MV-4-11 (cell line): ENCODE measurements around the gene ANKH.
A peak's percentile ranks its signal among the peaks of the same experiment; 100 is the strongest.

Experiments
- DNase-seq: peaks from one replicate; lab custom pipeline; 2025; lab: John Stamatoyannopoulos, UW

The ANKH gene

GRCh38 chr5:14713476-14714390, 157.8 kb downstream of the ANKH start:
- peak; percentile 9 for DNase-seq

- no peak for DNase-seq
Observed at GRCh38 chr5:14712666-14713065, 158.9 kb downstream of the ANKH start.

- no peak for DNase-seq
Observed at GRCh38 chr5:14712131-14712530, 159.4 kb downstream of the ANKH start.

GRCh38 chr5:14710313-14710994, 161.1 kb downstream of the ANKH start:
- DNase-seq: no peak

- DNase-seq: no peak
Observed at GRCh38 chr5:14708551-14708950, 163.0 kb downstream of the ANKH start.

GRCh38 chr5:14707811-14708390, 163.7 kb downstream of the ANKH start:
- DNase-seq: no peak

- DNase-seq: peak; percentile 72
Observed at GRCh38 chr5:14706615-14707021, 165.0 kb downstream of the ANKH start.

GRCh38 chr5:14705556-14705955, 166.0 kb downstream of the ANKH start:
- DNase-seq: no peak

- DNase-seq: no peak
Observed at GRCh38 chr5:14702238-14702839, 169.2 kb downstream of the ANKH start.

GRCh38 chr5:14701556-14701955, 170.0 kb downstream of the ANKH start:
- DNase-seq: no peak

GRCh38 chr5:14700478-14701436, 170.8 kb downstream of the ANKH start:
- DNase-seq: peak; percentile 78

GRCh38 chr5:14699807-14700400, 171.7 kb downstream of the ANKH start:
- no peak for DNase-seq

GRCh38 chr5:14699159-14699558, 172.4 kb downstream of the ANKH start:
- no peak for DNase-seq

GRCh38 chr5:14698495-14698894, 173.1 kb downstream of the ANKH start:
- DNase-seq: no peak

- DNase-seq: no peak
Observed at GRCh38 chr5:14696851-14697250, 174.7 kb downstream of the ANKH start.

- DNase-seq: no peak
Observed at GRCh38 chr5:14696057-14696456, 175.5 kb downstream of the ANKH start.

GRCh38 chr5:14695152-14695551, 176.4 kb downstream of the ANKH start:
- no peak for DNase-seq

- DNase-seq: no peak
Observed at GRCh38 chr5:14693070-14693469, 178.5 kb downstream of the ANKH start.

- no peak for DNase-seq
Observed at GRCh38 chr5:14687023-14687665, 184.4 kb downstream of the ANKH start.

GRCh38 chr5:14686517-14686916, 185.1 kb downstream of the ANKH start:
- no peak for DNase-seq
